Measurements from ENCODE around the gene TLR8.

The TLR8 gene

GRCh38 chrX:12966151-12966550, 59.7 kb downstream of the TLR8 start:
- no peak overlapping the region for H2AFZ ChIP-seq (ENCODE audit: low read depth)
- no peak overlapping the region for H3K27ac ChIP-seq
- TF ChIP-seq CTCF (conservative IDR thresholded peaks at IDR 0.05; ENCODE audit: low read depth, low read length), result no peak
- peaks cover 2% of the 10 kb centered on the region for H3K4me1 ChIP-seq (ENCODE audit: low read depth, poor library complexity, severe bottlenecking)
- no peak overlapping the region for H3K4me2 ChIP-seq
- no peaks in the 10 kb centered on the region for H3K36me3 ChIP-seq (ENCODE audit: insufficient read depth)
- H3K4me3 ChIP-seq (IDR thresholded peaks at IDR 0.05; ENCODE audit: insufficient read depth, low read depth, low read length), result no peak overlapping the region
- H3K27me3 ChIP-seq (ENCODE audit: insufficient read depth, low read depth), result no peaks in the 10 kb centered on the region
- no peaks in the 10 kb centered on the region for H4K20me1 ChIP-seq (ENCODE audit: insufficient read depth)
- H3K79me2 ChIP-seq (ENCODE audit: insufficient read depth, low read depth), result no peaks in the 10 kb centered on the region
- no peak overlapping the region for H3K9ac ChIP-seq

- H3K79me2 ChIP-seq (ENCODE audit: insufficient read depth, low read depth), result no peaks in the 10 kb centered on the region
- H4K20me1 ChIP-seq (ENCODE audit: insufficient read depth), result no peaks in the 10 kb centered on the region
- no peak for TF ChIP-seq CTCF (conservative IDR thresholded peaks at IDR 0.05; ENCODE audit: low read depth, low read length)
- no peaks in the 10 kb centered on the region for H3K27me3 ChIP-seq (ENCODE audit: insufficient read depth, low read depth)
- no peak overlapping the region for H3K9ac ChIP-seq
- no peaks in the 10 kb centered on the region for H3K36me3 ChIP-seq (ENCODE audit: insufficient read depth)
- H2AFZ ChIP-seq (ENCODE audit: low read depth), result no peak overlapping the region
- no peak overlapping the region for H3K4me2 ChIP-seq
- H3K27ac ChIP-seq, result no peak overlapping the region
- no peaks in the 10 kb centered on the region for H3K4me1 ChIP-seq (ENCODE audit: low read depth, poor library complexity, severe bottlenecking)
- H3K4me3 ChIP-seq (IDR thresholded peaks at IDR 0.05; ENCODE audit: insufficient read depth, low read depth, low read length), result no peak overlapping the region
Observed at GRCh38 chrX:12967711-12968465, 61.5 kb downstream of the TLR8 start.

- Histone ChIP-seq H3K27me3 (ENCODE audit: insufficient read depth, low read depth) (no peaks in the 10 kb centered on the region), H3K27ac (no peak overlapping the region), H3K4me3 (IDR thresholded peaks at IDR 0.05; ENCODE audit: insufficient read depth, low read depth, low read length) (no peak overlapping the region), H3K36me3 (ENCODE audit: insufficient read depth) (no peaks in the 10 kb centered on the region), H3K4me1 (ENCODE audit: low read depth, poor library complexity, severe bottlenecking) (peaks cover 10% of the 10 kb centered on the region), H3K9ac (no peak overlapping the region), H2AFZ (ENCODE audit: low read depth) (no peak overlapping the region), H4K20me1 (ENCODE audit: insufficient read depth) (no peaks in the 10 kb centered on the region), H3K4me2 (no peak overlapping the region), H3K79me2 (ENCODE audit: insufficient read depth, low read depth) (peaks cover 8% of the 10 kb centered on the region)
- no peak for TF ChIP-seq CTCF (conservative IDR thresholded peaks at IDR 0.05; ENCODE audit: low read depth, low read length)
Observed at GRCh38 chrX:12970691-12971202, 64.3 kb downstream of the TLR8 start.

- no peak overlapping the region for H3K4me2 ChIP-seq
- no peak overlapping the region for H2AFZ ChIP-seq (ENCODE audit: low read depth)
- peaks cover 10% of the 10 kb centered on the region for H3K4me1 ChIP-seq (ENCODE audit: low read depth, poor library complexity, severe bottlenecking)
- H3K9ac ChIP-seq, result no peak overlapping the region
- no peak overlapping the region for H3K27ac ChIP-seq
- no peak for TF ChIP-seq CTCF (conservative IDR thresholded peaks at IDR 0.05; ENCODE audit: low read depth, low read length)
- no peaks in the 10 kb centered on the region for H3K27me3 ChIP-seq (ENCODE audit: insufficient read depth, low read depth)
- H3K36me3 ChIP-seq (ENCODE audit: insufficient read depth), result no peaks in the 10 kb centered on the region
- H3K79me2 ChIP-seq (ENCODE audit: insufficient read depth, low read depth), result peaks cover 14% of the 10 kb centered on the region
- H4K20me1 ChIP-seq (ENCODE audit: insufficient read depth), result no peaks in the 10 kb centered on the region
- H3K4me3 ChIP-seq (IDR thresholded peaks at IDR 0.05; ENCODE audit: insufficient read depth, low read depth, low read length), result no peak overlapping the region
Observed at GRCh38 chrX:12971282-12972003, 65.0 kb downstream of the TLR8 start.
